Thyroid gland (tissue), 4 donors: ENCODE results near the gene ZSWIM5. TPM values are rescaled to one million over a fixed set of nuclear protein-coding genes. Genes with fewer than 3 reads are reported as not detected.

Experiments
- DNase-seq, 2 donors: peaks; one replicate each; pipeline ENCODE4 v3.0.0-alpha.2; 2019
- H3K27ac ChIP-seq, 3 donors: fragments of 200-600 bp; sonication (generic); 1 replicate in 2 of 3; 2 replicates in 1 of 3; pipeline ENCODE4 v1.5.1; 2016 to 2019; ENCODE audit warnings: mild to moderate bottlenecking in 1 of 3, moderate library complexity in 1 of 3
- H3K27me3 ChIP-seq: fragments of 200-600 bp; sonication (generic); one replicate; pipeline ENCODE4 v1.5.1; 2019
- H3K36me3 ChIP-seq, 2 donors: fragments of 200-600 bp; sonication (generic); one replicate each; pipeline ENCODE4 v1.5.1; 2016 to 2019
- H3K4me1 ChIP-seq, 2 donors: fragments of 200-600 bp; sonication (generic); one replicate each; pipeline ENCODE4 v1.5.1; 2017 to 2019
- H3K4me3 ChIP-seq, 3 donors: fragments of 200-600 bp; sonication (generic); replicated peaks in 1 of 3; 1 replicate in 2 of 3; 2 replicates in 1 of 3; pipeline ENCODE4 v1.5.1; 2016; ENCODE audit warnings: mild to moderate bottlenecking in 1 of 3
- H3K9me3 ChIP-seq: fragments of 200-600 bp; sonication (generic); one replicate; pipeline ENCODE4 v1.5.1; 2017
- POLR2A ChIP-seq, 2 donors: fragments of 450-650 bp; IDR thresholded peaks; one replicate each; pipeline ENCODE4 v1.6.1; 2017; ENCODE audit warnings: antibody characterized with exemption in 2 of 2, mild to moderate bottlenecking in 2 of 2, moderate library complexity in 1 of 2
- WGBS, 2 donors: methylation state at CpG; one replicate each; pipeline ENCODE4 v1.1.5; 2017; 5-methylcytosine and 5-hydroxymethylcytosine counted together
- intact Hi-C: fragments of 100-400 bp; cut with DNase I; formaldehyde crosslinking; loops from one replicate; pipeline ENCODE4 v1.15.1; 2023
- total RNA-seq, 4 donors: library from RNA; depleted of rRNA; stranded (reverse); fragments of >200 nt; gene quantifications; one replicate each; pipeline ENCODE4 v1.2.3, GENCODE V29; 2016
- TF ChIP-seq, protein P1 (sequence below), 6 experiments: fragments of 200-600 bp in 3 of 6; fragments of 450-650 bp in 3 of 6; sonication (generic) in 3 of 6; IDR thresholded peaks; one replicate each; pipeline ENCODE4 v1.5.1; 2016 to 2019; ENCODE audit warnings: antibody characterized with exemption in 6 of 6, mild to moderate bottlenecking in 2 of 6, inconsistent platforms in 1 of 6, moderate library complexity in 1 of 6

The ZSWIM5 gene
- total RNA-seq, 4 donors from 2014 or later, result 6.3 to 15.4 (median 12.5) TPM

DNA sequence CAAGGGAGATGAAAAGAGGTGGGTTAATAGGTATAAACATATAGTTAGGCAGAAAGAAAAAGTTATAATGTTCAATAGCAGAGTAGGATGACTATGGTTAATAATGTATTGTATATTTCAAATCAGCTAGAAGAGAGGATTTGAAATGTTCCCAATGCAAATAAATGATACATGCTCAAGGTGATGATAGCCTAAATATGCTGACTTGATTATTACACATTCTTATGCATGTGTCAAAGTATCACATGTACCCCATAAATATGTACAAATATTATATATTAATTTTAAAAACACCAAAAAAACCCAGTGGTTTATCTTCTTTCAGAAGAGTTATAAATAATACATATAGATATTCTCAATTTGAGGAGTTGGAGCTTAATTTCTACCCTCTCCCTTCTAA, 38.3 kb upstream of the ZSWIM5 start:
- no peak overlapping the region for H3K4me3 ChIP-seq
- intact Hi-C loops, result no loop called here

GRCh38 chr1:45243476-45244343, 37.3 kb upstream of the ZSWIM5 start:
- DNase-seq, result no peak
- H3K4me3 ChIP-seq, result no peak overlapping the region
- intact Hi-C loops, result no loop called here
- H3K27me3 ChIP-seq, result no peaks in the 10 kb centered on the region
- no peak overlapping the region for H3K27ac ChIP-seq
- TF ChIP-seq, protein P1, sequence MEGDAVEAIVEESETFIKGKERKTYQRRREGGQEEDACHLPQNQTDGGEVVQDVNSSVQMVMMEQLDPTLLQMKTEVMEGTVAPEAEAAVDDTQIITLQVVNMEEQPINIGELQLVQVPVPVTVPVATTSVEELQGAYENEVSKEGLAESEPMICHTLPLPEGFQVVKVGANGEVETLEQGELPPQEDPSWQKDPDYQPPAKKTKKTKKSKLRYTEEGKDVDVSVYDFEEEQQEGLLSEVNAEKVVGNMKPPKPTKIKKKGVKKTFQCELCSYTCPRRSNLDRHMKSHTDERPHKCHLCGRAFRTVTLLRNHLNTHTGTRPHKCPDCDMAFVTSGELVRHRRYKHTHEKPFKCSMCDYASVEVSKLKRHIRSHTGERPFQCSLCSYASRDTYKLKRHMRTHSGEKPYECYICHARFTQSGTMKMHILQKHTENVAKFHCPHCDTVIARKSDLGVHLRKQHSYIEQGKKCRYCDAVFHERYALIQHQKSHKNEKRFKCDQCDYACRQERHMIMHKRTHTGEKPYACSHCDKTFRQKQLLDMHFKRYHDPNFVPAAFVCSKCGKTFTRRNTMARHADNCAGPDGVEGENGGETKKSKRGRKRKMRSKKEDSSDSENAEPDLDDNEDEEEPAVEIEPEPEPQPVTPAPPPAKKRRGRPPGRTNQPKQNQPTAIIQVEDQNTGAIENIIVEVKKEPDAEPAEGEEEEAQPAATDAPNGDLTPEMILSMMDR (IDR thresholded peaks at IDR 0.05), result no peak
- no peak for TF ChIP-seq POLR2A (IDR thresholded peaks at IDR 0.05)
- H3K4me1 ChIP-seq, result no peaks in the 10 kb centered on the region
- H3K36me3 ChIP-seq, result no peaks in the 10 kb centered on the region
- H3K9me3 ChIP-seq, result no peaks in the 10 kb centered on the region
- WGBS, 2 donors, result 90 to 93% methylated on average over 3 of the region's 3 CpGs

More for the DNA sequence above, 38.3 kb upstream of the ZSWIM5 start:
- no peak overlapping the region for H3K27ac ChIP-seq
- TF ChIP-seq POLR2A (IDR thresholded peaks at IDR 0.05), result no peak
- TF ChIP-seq, protein P1 (IDR thresholded peaks at IDR 0.05), result no peak
- no peaks in the 10 kb centered on the region for H3K27me3 ChIP-seq
- DNase-seq, result no peak
- no peaks in the 10 kb centered on the region for H3K9me3 ChIP-seq
- no peaks in the 10 kb centered on the region for H3K4me1 ChIP-seq
- no peaks in the 10 kb centered on the region for H3K36me3 ChIP-seq

- Histone ChIP-seq H3K9me3 (no peaks in the 10 kb centered on the region), H3K27ac (no peak overlapping the region), H3K4me1 (no peaks in the 10 kb centered on the region), H3K27me3 (no peaks in the 10 kb centered on the region), H3K36me3 (no peaks in the 10 kb centered on the region), H3K4me3 (no peak overlapping the region)
- no peak for DNase-seq
- WGBS, 2 donors, result 64 to 70% methylated on average over 2 of the region's 2 CpGs
- intact Hi-C loops, result no loop called here
- no peak for TF ChIP-seq POLR2A (IDR thresholded peaks at IDR 0.05)
- TF ChIP-seq, protein P1 (IDR thresholded peaks at IDR 0.05), result no peak
Observed at GRCh38 chr1:45238846-45239245, 32.4 kb upstream of the ZSWIM5 start.

DNA sequence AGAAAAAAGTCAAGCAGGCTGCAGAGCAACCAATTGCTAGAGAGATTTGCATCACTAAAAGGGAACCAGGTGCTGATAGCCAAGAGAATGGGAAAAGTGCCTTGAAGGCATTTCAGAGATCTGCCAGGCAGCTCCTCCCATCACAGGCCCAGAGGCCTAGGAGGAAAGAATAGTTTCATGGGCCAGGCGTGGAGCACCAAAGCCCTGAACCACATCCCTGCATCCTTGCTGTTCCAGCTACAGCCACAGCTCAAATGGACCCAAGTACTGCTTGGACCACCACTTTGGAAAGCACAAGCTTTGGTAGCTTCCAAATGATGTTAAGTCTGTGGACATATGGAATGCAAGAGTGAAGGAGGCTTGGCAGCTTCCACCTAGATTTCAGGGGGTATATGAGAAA, 29.7 kb upstream of the ZSWIM5 start:
- TF ChIP-seq, protein P1 (IDR thresholded peaks at IDR 0.05), result no peak
- no peak for TF ChIP-seq POLR2A (IDR thresholded peaks at IDR 0.05)
- intact Hi-C loops, result no loop called here
- WGBS, 2 donors, result 88 to 89% methylated on average over 1 of the region's 1 CpG
- Histone ChIP-seq H3K36me3 (no peaks in the 10 kb centered on the region), H3K4me1 (no peaks in the 10 kb centered on the region), H3K27ac (no peak overlapping the region), H3K9me3 (no peaks in the 10 kb centered on the region), H3K27me3 (no peaks in the 10 kb centered on the region), H3K4me3 (no peak overlapping the region)
- no peak for DNase-seq

GRCh38 chr1:45230537-45230936, 24.1 kb upstream of the ZSWIM5 start:
- TF ChIP-seq, protein P1 (IDR thresholded peaks at IDR 0.05), result peak in 4 of 6 experiments; percentile 22 to 41 (median 28)
- TF ChIP-seq POLR2A (IDR thresholded peaks at IDR 0.05), result no peak
- no peaks in the 10 kb centered on the region for H3K4me1 ChIP-seq
- DNase-seq, result peak; percentile 13 to 19
- H3K36me3 ChIP-seq, result no peaks in the 10 kb centered on the region
- H3K27me3 ChIP-seq, result no peaks in the 10 kb centered on the region
- H3K27ac ChIP-seq, result no peak overlapping the region
- H3K9me3 ChIP-seq, result no peaks in the 10 kb centered on the region
- 54 to 56% methylated on average over 1 of the region's 1 CpG for WGBS, 2 donors
- intact Hi-C loops, result no loop called here
- H3K4me3 ChIP-seq, result no peak overlapping the region
